CD4-positive, alpha-beta T cell treated with Interleukin-6 for 4 hours (primary cell): ENCODE measurements around the gene SRSF5.
"Not testable (repeated sequence)": the region's sequence is repeated elsewhere in the genome, so short reads cannot be mapped to it uniquely, and the experiment has no call there.

Source experiments
- DNase-seq: peaks from one replicate; pipeline ENCODE4 v3.0.0-alpha.2; 2020; ENCODE audit warnings: mixed read lengths

Gene SRSF5

GRCh38 chr14:69766984-69767368 lies at the start of gene SRSF5:
Gene SRSF5 (plus strand): TSS chr14:69767142. CDS start chr14:69768157, 1,015 bp downstream.
- DNase-seq: peak; percentile 94

GRCh38 chr14:69718614-69719013 lies 48.3 kb upstream of the SRSF5 start:
- DNase-seq: not testable (repeated sequence)

GRCh38 chr14:69719501-69719951 lies 47.4 kb upstream of the SRSF5 start:
- DNase-seq: no peak

DNA sequence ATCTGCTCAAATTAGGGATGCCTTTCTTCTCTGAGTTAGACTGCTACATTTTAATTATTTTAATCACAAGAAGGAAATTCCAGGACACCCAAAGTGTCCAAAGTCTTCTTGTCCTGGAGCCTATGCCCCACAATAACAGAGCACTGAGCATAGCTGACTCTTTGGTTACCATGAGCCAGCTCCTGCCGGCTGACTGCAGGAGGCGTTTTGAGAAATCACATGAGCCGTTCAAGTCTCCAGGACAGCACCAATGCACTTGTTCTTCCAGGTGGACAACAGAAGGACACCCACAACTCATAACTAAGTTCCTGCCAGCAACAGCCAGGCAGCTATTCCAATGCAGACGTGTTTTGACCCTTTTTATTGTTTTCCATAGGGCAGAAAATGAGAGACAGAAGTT lies 46.0 kb upstream of the SRSF5 start:
- DNase-seq: no peak

- DNase-seq: peak; percentile 88
These were observed 40.0 kb upstream of the SRSF5 start for GRCh38 chr14:69726761-69727511.

GRCh38 chr14:69727860-69728259 lies 39.1 kb upstream of the SRSF5 start:
- no peak for DNase-seq

DNA sequence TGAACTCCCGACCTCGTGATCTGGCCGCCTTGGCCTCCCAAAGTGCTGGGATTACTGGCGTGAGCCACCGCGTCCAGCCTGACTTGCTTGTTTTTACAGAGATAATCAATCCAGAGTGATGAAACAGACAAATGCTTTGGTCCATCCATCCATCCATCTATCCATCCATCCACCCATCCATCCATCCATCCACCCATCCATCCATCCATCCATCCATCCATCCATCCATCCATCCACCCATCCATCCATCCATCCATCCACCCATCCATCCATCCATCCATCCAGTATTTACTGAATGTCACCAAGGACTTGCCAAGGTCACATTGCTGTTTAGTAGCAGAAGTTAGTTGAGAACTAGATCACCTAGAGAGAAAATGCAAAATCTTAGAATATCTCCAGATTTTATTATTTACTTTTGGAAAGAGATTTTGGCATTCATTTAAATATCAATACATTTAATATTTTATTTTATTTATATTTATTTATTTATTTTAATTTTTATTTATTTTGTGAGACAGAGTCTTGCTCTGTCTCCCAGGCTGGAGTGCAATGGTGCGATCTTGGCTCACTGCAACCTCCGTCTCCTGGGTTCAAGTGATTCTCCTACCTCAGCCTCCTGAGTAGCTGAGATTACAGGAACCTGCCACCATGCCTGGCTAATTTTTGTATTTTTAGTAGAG lies 34.9 kb upstream of the SRSF5 start:
- DNase-seq: not testable (repeated sequence)

GRCh38 chr14:69736405-69736804 lies 30.5 kb upstream of the SRSF5 start:
- DNase-seq: not testable (repeated sequence)

GRCh38 chr14:69741055-69741454 lies 25.9 kb upstream of the SRSF5 start:
- no peak for DNase-seq

- DNase-seq: no peak
These were observed 17.0 kb upstream of the SRSF5 start for GRCh38 chr14:69749956-69750355.

- DNase-seq: no peak
These were observed 16.4 kb upstream of the SRSF5 start for GRCh38 chr14:69750495-69750894.

DNA sequence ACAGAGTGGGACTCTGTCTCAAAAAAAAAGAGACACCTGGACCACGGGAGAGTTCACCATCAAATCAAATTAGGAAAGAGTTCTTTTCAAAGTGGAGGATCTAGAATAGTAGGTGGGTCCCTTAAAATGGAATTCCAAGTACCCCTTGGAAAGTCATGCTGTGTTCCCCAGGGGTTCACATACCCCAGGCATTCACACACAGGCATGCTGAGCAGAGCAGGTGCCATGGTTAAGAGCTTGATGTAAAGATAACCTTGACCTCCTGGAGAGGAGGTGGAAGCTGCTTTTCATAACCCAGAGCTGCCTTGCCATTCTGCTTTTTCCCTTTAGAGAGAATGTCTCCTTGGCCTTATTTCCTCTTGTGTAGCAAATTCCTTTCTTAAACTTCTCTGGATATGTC lies 14.2 kb upstream of the SRSF5 start:
- DNase-seq: no peak

DNA sequence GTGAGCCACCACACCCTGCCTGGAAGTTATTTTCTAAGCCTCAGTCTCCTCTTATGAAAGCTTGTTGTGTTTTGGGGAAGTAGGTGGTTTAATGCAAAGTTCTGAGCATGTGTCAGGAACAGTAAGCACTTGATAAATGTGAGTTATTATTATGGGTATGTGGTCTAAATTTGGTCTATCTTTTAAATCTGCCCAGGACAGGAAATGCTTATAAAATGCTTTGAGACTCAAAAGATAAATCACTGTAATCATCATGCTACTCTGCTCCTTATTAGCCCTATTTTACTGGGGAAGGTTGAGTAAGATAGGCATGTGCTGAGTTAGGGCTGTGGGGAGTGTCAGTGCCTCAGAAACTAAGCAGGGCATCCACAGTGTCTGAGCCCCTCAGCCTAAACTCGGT lies 13.1 kb upstream of the SRSF5 start:
- DNase-seq: no peak

DNA sequence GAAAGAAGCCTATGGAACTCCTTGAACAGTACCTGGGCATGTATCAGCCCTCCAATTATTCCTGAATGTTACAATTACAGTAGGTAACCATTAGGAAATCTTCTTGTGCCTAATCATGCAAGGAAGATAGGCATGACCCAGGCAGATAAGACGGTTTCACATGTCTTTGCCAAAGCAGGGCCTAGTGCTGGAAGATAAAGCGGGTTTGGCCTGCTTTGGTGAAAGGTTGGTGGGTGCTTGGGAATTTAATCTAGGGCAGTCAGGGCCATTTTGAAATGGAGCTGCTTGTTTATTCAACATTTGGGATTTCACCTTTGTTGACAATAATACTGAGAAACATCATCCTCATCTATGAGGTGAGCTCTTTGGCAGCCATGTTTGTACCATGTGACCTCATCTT lies 12.5 kb upstream of the SRSF5 start:
- no peak for DNase-seq

- no peak for DNase-seq
These were observed 11.6 kb upstream of the SRSF5 start for GRCh38 chr14:69755296-69755695.

DNA sequence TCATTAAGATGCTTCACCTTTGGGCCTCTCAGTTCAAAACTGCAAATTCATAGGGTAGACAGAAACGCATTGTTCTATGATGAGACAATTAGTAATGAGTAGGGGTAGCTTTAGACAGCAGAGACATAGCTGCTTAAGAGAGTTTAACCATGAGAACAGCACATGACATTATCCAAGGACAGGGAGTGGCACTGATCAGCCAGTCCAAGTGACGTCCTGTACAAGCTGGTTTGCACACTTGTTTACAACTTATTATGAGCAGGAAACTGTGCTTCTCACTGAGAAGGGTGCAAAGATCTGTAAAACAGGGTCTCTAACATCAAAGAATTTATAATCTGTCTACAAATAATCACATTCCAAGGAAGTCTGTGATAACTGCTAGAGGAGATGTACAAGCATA lies 11.2 kb upstream of the SRSF5 start:
- DNase-seq: no peak

- no peak for DNase-seq
These were observed 10.6 kb upstream of the SRSF5 start for GRCh38 chr14:69756298-69756697.

- no peak for DNase-seq
These were observed 6.1 kb upstream of the SRSF5 start for GRCh38 chr14:69760810-69761209.

DNA sequence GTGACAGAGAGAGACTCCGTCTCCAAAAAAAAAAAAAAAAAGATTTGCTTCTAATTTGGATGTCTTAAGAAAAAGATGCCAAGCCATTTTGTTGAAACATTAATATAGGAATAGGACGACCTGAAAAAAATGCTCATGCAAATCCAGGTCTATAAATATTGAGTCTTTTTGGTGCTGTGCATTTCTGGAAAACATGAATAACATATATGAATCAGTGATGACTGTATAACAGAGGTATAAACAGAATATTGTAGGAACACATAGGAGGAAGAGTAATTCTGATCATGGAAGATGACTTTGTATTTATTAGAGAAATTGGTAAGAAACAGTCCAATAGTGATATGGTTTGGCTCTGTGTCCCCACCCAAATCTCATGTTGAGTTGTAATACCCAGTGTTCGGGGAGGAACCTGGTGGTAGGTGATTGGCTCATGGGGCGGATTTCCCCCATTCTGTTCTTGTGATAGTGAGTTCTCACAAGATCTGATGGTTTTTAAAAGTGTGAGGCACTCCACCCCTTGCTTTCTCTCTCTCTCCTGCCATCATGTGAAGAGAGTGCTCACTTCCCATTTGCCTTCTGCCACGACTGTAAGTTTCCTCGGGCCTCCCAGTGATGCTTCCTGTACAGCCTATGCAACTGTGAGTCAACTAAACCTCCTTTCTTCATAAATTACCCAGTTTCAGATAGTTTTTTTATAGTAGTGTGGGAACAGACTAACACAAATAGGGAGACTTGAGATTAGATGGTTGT lies 3.0 kb upstream of the SRSF5 start:
- DNase-seq: peak; percentile 4

GRCh38 chr14:69767369-69767999 lies 542 bp downstream of the SRSF5 start:
- peak; percentile 91 for DNase-seq

GRCh38 chr14:69768873-69769272 lies 1.9 kb downstream of the SRSF5 start:
- DNase-seq: no peak

GRCh38 chr14:69769623-69770022 lies 2.7 kb downstream of the SRSF5 start:
- DNase-seq: no peak

GRCh38 chr14:69770559-69770958 lies 3.6 kb downstream of the SRSF5 start:
- DNase-seq: no peak
